D721Med (cell line): Measurements from ENCODE around the gene RYR3.

Experiments
- DNase-seq: peaks from one replicate; pipeline ENCODE4 v3.0.0; 2011; ENCODE audit warnings: low spot score; ENCODE audit not compliant: insufficient read length
- FAIRE-seq: peaks from 2 replicates; lab custom pipeline; 2011; peaks lifted over from hg19 to GRCh38; lab: Jason Lieb, UNC
- TF ChIP-seq, protein P1 (sequence below): IDR thresholded peaks from 2 replicates; pipeline ENCODE4 v1.5.1; 2012; ENCODE audit warnings: mild to moderate bottlenecking, control low read depth; ENCODE audit not compliant: insufficient read depth; ENCODE audit errors: missing control alignments

RYR3 gene

DNA sequence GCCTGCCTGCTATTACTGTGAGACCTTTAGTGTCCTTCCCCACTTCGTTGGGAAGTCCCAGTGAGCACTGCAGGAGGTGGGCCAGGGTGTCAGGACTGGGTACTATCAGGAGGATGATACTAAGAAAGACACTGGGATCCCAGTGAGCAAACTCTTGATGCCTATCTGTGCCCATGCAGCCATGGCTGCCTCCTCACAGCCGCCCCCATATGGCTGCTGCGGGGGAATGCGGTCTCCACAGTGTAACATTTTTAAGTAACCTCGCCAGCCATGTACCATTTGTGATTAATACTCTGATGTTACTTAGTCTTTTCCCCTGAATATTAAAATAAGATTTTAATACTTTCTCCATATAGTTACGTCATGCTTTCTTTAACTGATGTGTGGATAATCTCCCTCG is 312.2 kb downstream of the RYR3 start:
- TF ChIP-seq, protein P1, sequence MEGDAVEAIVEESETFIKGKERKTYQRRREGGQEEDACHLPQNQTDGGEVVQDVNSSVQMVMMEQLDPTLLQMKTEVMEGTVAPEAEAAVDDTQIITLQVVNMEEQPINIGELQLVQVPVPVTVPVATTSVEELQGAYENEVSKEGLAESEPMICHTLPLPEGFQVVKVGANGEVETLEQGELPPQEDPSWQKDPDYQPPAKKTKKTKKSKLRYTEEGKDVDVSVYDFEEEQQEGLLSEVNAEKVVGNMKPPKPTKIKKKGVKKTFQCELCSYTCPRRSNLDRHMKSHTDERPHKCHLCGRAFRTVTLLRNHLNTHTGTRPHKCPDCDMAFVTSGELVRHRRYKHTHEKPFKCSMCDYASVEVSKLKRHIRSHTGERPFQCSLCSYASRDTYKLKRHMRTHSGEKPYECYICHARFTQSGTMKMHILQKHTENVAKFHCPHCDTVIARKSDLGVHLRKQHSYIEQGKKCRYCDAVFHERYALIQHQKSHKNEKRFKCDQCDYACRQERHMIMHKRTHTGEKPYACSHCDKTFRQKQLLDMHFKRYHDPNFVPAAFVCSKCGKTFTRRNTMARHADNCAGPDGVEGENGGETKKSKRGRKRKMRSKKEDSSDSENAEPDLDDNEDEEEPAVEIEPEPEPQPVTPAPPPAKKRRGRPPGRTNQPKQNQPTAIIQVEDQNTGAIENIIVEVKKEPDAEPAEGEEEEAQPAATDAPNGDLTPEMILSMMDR: no peak
- DNase-seq: no peak
- no peak for FAIRE-seq

DNA sequence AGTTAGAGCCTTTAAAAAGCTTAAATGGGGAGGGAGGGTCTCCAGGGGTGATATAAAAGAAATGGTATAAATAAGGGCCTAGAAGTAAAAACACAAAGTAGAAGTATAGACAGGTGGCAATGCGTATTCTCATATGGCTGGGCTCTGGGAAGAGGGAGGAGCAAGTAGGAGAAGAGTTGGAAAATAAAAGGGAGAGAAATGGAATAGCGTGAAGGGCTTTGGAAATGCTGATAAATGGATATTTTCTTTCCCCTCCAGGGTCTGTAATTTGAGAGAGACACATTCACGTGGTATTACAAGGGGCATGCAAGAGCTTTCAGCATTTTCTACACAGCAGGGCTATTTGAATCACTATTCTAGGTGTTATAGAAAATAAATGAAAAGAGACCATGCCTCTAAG is 313.7 kb downstream of the RYR3 start:
- DNase-seq (no peak), FAIRE-seq (no peak)
- TF ChIP-seq, protein P1: no peak

DNA sequence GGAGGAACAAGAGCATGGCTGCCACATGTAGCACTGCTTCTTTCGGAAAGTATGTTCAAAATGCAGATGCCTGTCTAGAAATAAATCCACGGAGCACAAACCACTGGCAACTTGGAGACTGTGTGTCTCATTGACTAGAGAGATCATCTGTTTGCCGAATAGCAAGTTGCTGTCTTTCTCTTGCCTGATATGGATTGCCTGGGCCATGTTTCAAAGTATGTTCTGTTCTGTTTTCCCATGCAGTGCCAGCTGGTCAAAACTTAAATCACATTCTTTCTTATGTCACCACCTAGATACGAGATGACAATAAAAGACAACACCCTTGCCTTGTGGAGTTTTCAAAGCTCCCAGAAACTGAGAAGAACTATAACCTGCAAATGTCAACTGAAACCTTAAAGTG is 318.9 kb downstream of the RYR3 start:
- FAIRE-seq (no peak), DNase-seq (no peak)
- TF ChIP-seq, protein P1: no peak

DNA sequence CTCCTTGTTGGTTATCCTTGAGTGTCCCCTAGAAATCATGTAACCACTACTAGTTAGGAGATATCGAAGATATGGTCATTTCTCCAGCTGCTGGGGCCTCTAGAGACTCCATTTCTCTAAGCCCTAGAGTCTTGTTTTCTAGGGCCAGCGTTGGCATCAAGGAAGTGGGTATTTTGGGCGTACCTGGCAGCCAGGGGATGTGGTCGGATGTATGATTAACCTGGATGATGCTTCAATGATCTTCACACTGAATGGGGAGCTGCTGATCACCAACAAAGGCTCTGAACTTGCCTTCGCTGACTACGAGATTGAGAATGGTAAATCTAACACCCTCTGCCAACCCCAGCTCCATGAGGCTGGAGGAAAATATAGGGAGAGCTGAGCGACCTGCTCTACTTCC is 325.5 kb downstream of the RYR3 start:
- FAIRE-seq (no peak), DNase-seq (no peak)
- TF ChIP-seq, protein P1: no peak

DNA sequence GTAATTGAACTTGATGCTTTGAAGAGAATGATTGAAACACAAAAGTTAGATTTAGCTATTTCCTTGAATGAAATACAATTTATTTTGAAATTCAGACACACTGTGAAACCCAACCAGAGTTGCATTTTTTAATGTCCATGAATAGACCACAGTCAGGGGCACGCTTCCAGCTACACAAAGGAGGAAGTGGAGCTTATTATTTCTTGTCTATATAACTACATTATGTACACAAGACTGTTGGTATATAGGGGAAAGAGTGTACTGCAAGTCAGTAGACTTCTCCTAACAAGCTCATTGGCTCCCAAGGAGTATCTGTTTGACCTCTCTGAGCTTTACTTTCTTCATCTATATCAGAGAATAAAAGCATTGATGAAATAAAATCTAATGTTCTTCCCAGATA is 326.2 kb downstream of the RYR3 start:
- TF ChIP-seq, protein P1: no peak

DNA sequence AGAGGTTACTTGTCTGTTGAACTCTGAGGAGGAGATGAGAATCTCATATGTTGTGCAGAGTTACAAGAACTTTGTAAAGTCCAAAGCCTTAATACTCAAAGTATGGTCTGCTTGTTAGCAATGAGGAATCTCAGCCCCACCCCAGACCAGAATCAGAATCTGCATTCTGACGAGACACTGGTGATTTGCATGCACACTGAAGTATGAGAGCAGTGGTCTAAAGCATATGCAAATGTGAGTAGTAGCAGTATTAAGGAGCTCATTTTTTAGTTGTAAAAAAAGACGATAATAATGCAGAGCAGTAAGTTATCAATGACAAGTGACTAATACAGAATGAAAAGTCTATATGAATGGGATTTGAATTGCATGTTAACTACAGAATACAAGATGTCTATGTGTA is 327.7 kb downstream of the RYR3 start:
- no peak for DNase-seq
- no peak for FAIRE-seq
- TF ChIP-seq, protein P1: no peak

More for the DNA sequence above, 326.2 kb downstream of the RYR3 start:
- FAIRE-seq (no peak), DNase-seq (no peak)

DNA sequence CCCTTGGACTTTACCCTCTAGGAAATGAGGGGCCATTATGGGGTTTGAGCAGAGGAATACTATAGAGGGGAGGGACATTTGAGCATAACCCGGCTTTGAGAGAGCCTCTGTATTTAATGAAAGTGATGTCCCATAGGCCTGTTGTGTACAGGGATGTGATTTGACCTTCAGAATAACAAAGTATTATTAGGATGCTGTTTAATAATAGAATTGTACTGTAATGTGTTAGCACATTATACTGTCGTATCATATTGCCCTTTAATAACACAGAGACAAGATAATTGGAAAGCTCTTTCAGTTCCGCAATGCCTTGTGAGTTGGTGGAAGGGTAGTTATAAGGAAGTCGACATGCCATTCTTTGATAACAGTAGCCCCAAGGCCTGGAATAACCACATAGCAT is 328.3 kb downstream of the RYR3 start:
- DNase-seq (no peak), FAIRE-seq (no peak)
- TF ChIP-seq, protein P1: no peak
